Uterus (tissue), 4 donors: ENCODE measurements around the gene SIRT2. TPM values are rescaled to one million over a fixed set of nuclear protein-coding genes. Genes with fewer than 3 reads are reported as not detected.

Experiments used
- DNase-seq, 2 donors: peaks; one replicate each; pipeline ENCODE4 v3.0.0-alpha.2; 2019 to 2020
- H3K27ac ChIP-seq, 2 donors: fragments of 200-600 bp; sonication (generic); 1 replicate in 1 of 2; 2 replicates in 1 of 2; pipeline ENCODE4 v1.5.1; 2016 to 2018
- H3K27me3 ChIP-seq, 2 donors: fragments of 200-600 bp; sonication (generic); one replicate each; pipeline ENCODE4 v1.5.1; 2018 to 2019; ENCODE audit warnings: control low read depth in 1 of 2
- H3K36me3 ChIP-seq, 2 donors: fragments of 200-600 bp; sonication (generic); one replicate each; pipeline ENCODE4 v1.5.1; 2019; ENCODE audit warnings: control low read depth in 1 of 2
- H3K4me1 ChIP-seq, 2 donors: fragments of 200-600 bp; sonication (generic); one replicate each; pipeline ENCODE4 v1.5.1; 2018 to 2019; ENCODE audit warnings: control low read depth in 1 of 2
- H3K4me3 ChIP-seq, 2 donors: fragments of 200-600 bp; sonication (generic); 1 replicate in 1 of 2; 2 replicates in 1 of 2; pipeline ENCODE4 v1.5.1; 2018 to 2019; ENCODE audit warnings: mild to moderate bottlenecking in 1 of 2
- H3K9me3 ChIP-seq, 2 donors: fragments of 200-600 bp; sonication (generic); one replicate each; pipeline ENCODE4 v1.5.1; 2019; ENCODE audit warnings: control low read depth in 1 of 2
- CTCF ChIP-seq, 4 experiments: fragments of 200-600 bp in 2 of 4; fragments of 450-650 bp in 2 of 4; sonication (generic) in 2 of 4; IDR thresholded peaks; one replicate each; pipeline ENCODE4 v1.5.1; 2016 to 2019; ENCODE audit warnings: antibody characterized with exemption in 4 of 4, mild to moderate bottlenecking in 2 of 4, moderate library complexity in 1 of 4
- POLR2A ChIP-seq, 2 donors: fragments of 450-650 bp; IDR thresholded peaks; one replicate each; pipeline ENCODE4 v1.6.1; 2016; ENCODE audit warnings: antibody characterized with exemption in 2 of 2, mild to moderate bottlenecking in 1 of 2, moderate library complexity in 1 of 2
- intact Hi-C: fragments of 100-400 bp; cut with DNase I; formaldehyde crosslinking; loops from one replicate; pipeline ENCODE4 v1.15.1; 2023; ENCODE audit warnings: low total_unique reads
- total RNA-seq, 4 donors: library from RNA; depleted of rRNA in 3 of 4; stranded (reverse); fragments of >200 nt in 3 of 4; gene quantifications; one replicate each; pipeline versions ENCODE4 v1.1.0 to v1.2.4, GENCODE V29; 2014 to 2023
- donor health status: DM: yes; HTN: yes; CAD: no.

The SIRT2 gene
- total RNA-seq: 100 to 1,000 TPM in 2 of 4 donors, 10 to 100 TPM in 2; 46.0 to 171 (median 80.2) TPM

DNA sequence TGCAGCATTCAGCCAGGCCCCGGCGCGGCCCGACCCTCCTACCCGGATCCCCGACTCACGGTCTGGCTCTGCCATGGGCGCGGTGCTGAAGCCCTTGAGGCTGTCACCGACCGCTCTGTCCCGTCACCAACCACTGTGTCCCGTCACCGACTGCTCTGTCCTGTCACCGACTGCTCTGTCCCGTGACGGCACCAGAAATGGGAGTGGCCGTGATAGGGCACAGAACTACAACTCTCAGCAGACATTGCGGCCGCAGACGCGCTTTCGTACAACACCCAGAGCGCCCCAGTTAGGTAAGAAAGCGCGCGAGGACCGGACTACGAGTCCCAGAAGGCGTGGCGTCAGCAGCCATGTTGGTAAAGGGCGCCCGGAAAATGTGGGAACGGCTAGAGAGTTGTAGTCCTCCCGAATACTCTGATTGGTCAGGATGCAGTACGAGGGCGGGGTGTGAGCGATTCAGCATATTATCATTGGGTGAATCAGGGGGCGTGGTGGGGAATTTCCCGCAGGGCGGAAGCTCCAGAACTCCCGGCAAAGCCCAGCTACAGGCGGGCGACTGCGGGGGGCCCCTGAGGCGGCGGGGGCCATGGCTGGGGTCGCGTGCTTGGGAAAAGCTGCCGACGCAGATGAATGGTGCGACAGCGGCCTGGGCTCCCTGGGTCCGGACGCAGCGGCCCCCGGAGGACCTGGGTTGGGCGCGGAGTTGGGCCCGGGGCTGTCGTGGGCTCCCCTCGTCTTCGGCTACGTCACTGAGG, at the start of gene SIRT2, which contains the start of gene NFKBIB:
SIRT2 (minus strand) TSS at position 172 of the 755 bp plus-strand sequence; CDS start at position 75, 97 bp downstream.
NFKBIB (plus strand) TSS at position 523 of the 755 bp plus-strand sequence; CDS start at position 587, 64 bp downstream.
- intact Hi-C loops: no loop called here
- peak within 1 kb of the TSS; percentile 62 to 92 for H3K4me3 ChIP-seq
- DNase-seq: peak; percentile 99 to 100
- no peaks in the 10 kb centered on the region for H3K36me3 ChIP-seq
- peaks cover 0 to 6% of the 10 kb centered on the region in 2 donors for H3K4me1 ChIP-seq
- H3K27ac ChIP-seq: peak within 1 kb of the TSS; percentile 84 to 87
- no peaks in the 10 kb centered on the region for H3K27me3 ChIP-seq
- TF ChIP-seq CTCF (IDR thresholded peaks at IDR 0.05): peak in 1 of 4 experiments; percentile 40
- TF ChIP-seq POLR2A (IDR thresholded peaks at IDR 0.05): peak; percentile 51 to 73
- H3K9me3 ChIP-seq: no peaks in the 10 kb centered on the region

GRCh38 chr19:38946229-38947010, 47.0 kb upstream of the SIRT2 start:
- Histone ChIP-seq H3K9me3 (no peaks in the 10 kb centered on the region), H3K36me3 (no peaks in the 10 kb centered on the region), H3K4me3 (no peak overlapping the region), H3K27me3 (no peaks in the 10 kb centered on the region), H3K4me1 (peaks cover 0 to 4% of the 10 kb centered on the region in 2 donors), H3K27ac (no peak overlapping the region)
- intact Hi-C loops: no loop called here
- no peak for DNase-seq
- no peak for TF ChIP-seq POLR2A (IDR thresholded peaks at IDR 0.05)
- TF ChIP-seq CTCF (IDR thresholded peaks at IDR 0.05): no peak

GRCh38 chr19:38945562-38946228, 46.3 kb upstream of the SIRT2 start:
- intact Hi-C loops: no loop called here
- H3K36me3 ChIP-seq: no peaks in the 10 kb centered on the region

DNA sequence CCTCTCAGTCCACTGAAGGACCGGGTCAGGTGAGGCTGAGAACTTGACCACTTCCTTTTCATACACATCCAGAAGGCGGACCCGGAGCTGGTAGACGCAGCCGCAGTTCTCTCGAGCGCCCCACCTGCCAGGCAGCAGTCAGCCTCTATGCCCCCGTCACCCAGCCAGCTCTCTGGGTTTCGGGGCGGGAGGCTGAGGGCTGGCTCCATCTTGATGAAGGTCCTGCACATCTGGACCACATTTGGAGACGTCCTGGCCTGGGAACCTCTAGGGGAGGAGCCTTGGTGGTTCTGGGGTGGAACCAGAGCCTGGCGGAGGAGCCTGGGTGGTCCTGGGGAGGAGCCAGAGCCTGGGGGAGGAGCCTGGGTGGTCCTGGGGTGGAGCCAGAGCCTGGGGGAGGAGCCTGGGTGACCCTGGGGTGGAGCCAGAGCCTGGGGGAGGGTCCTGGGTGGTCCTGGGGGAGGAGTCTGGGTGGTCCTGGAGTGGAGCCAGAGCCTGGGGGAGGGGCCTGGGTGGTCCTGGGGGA, 45.6 kb upstream of the SIRT2 start:
- DNase-seq: no peak
- intact Hi-C loops: no loop called here
- H3K27me3 ChIP-seq: no peaks in the 10 kb centered on the region
- H3K36me3 ChIP-seq: no peaks in the 10 kb centered on the region
- no peak overlapping the region for H3K4me3 ChIP-seq
- no peak for TF ChIP-seq POLR2A (IDR thresholded peaks at IDR 0.05)
- TF ChIP-seq CTCF (IDR thresholded peaks at IDR 0.05): no peak
- H3K4me1 ChIP-seq: peaks cover 0 to 4% of the 10 kb centered on the region in 2 donors
- no peak overlapping the region for H3K27ac ChIP-seq
- H3K9me3 ChIP-seq: no peaks in the 10 kb centered on the region

More at GRCh38 chr19:38945562-38946228, 46.3 kb upstream of the SIRT2 start:
- peaks cover 0 to 4% of the 10 kb centered on the region in 2 donors for H3K4me1 ChIP-seq
- DNase-seq: no peak
- H3K27ac ChIP-seq: no peak overlapping the region
- no peaks in the 10 kb centered on the region for H3K27me3 ChIP-seq
- no peak overlapping the region for H3K4me3 ChIP-seq
- H3K9me3 ChIP-seq: no peaks in the 10 kb centered on the region
- TF ChIP-seq POLR2A (IDR thresholded peaks at IDR 0.05) (no peak), CTCF (IDR thresholded peaks at IDR 0.05) (no peak)
